GM13977 (cell line): ENCODE results near the gene MCM6.
"Not testable (repeated sequence)": the region's sequence is repeated elsewhere in the genome, so short reads cannot be mapped to it uniquely, and the experiment has no call there.

ENCODE experiments used
- DNase-seq: peaks from one replicate; pipeline ENCODE4 v3.0.0; 2012; ENCODE audit warnings: low spot score
- CTCF ChIP-seq: IDR thresholded peaks from 2 replicates; pipeline ENCODE4 v1.5.1; 2012; ENCODE audit warnings: mild to moderate bottlenecking, control low read depth; ENCODE audit not compliant: insufficient read depth; ENCODE audit errors: extremely low read depth, missing control alignments
- in situ Hi-C: fragments of 300-500 bp; cut with MboI; formaldehyde crosslinking; loops from one replicate; pipeline ENCODE4 v1.12.0; 2022; ENCODE audit warnings: low sequenced_read_pairs, low pct_unique_long_range_greater_than_20kb, mixed read lengths, inconsistent platforms; ENCODE audit not compliant: unreplicated experiment

MCM6 gene

GRCh38 chr2:135796606-135797005, 79.6 kb downstream of the MCM6 start:
- no peak for TF ChIP-seq CTCF
- no peak for DNase-seq
- in situ Hi-C loops, result no loop called here

GRCh38 chr2:135795641-135796040, 80.6 kb downstream of the MCM6 start:
- DNase-seq, in situ Hi-C loops: not testable (repeated sequence)

GRCh38 chr2:135792401-135793150, 83.7 kb downstream of the MCM6 start:
- no peak for TF ChIP-seq CTCF
- in situ Hi-C loops, result no loop called here
- no peak for DNase-seq

- DNase-seq, result no peak
- TF ChIP-seq CTCF, result no peak
- in situ Hi-C loops, result no loop called here
These were observed 84.6 kb downstream of the MCM6 start for GRCh38 chr2:135791418-135792190.

GRCh38 chr2:135790423-135790822, 85.8 kb downstream of the MCM6 start:
- TF ChIP-seq CTCF, result no peak
- no peak for DNase-seq
- in situ Hi-C loops, result no loop called here
